GM18519 (cell line): Measurements from ENCODE around the gene ALDH3B2.
"Not testable (repeated sequence)": the region's sequence is repeated elsewhere in the genome, so short reads cannot be mapped to it uniquely, and the experiment has no call there.

Experiments used
- ATAC-seq: cut with Tn5 transposase; IDR thresholded peaks from one replicate; pipeline ENCODE4 v1.9.1; 2021; ENCODE audit warnings: mild to moderate bottlenecking, moderate library complexity; ENCODE audit not compliant: unreplicated experiment, low FRiP score

Gene ALDH3B2

DNA sequence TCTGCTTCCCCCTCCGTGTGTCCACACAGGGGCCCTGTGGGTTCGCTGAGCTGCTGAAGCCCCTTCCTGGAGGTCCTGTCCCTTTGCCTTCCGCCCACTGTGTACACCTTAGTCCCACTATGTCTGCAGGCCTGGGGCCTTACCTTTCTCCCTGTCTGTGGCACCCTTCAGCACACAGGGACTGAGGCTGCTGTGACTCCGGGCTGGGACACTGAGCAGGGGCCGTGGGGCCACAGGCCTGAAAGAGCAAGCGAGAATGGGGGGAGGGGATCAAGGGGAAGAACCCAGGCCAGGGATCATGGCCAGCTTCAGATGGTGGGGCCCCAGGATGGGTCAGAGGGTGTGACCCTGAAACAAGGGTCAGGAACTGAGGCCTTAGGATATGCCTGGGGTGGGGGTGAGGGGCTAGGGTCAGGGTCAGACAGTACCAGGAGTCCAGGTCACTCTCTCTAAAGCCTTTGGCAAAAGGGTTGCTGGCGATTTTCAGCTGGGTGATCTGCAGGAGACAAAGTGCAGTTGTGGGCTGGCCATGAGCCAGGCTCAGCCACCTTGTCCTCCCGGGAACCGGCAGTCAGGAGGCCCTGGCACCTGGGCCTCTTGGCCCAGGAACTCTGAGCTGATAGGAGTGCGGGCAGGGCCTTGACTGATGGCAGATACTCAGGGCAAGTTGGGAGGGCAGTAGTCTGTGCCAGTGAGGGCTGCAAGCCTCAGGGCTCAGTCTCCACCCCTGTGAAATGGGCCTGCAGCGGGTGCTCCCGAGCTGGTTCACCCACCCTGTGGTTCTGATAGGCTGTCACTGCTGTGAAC lies 42.0 kb downstream of the ALDH3B2 start:
- no peak for ATAC-seq

DNA sequence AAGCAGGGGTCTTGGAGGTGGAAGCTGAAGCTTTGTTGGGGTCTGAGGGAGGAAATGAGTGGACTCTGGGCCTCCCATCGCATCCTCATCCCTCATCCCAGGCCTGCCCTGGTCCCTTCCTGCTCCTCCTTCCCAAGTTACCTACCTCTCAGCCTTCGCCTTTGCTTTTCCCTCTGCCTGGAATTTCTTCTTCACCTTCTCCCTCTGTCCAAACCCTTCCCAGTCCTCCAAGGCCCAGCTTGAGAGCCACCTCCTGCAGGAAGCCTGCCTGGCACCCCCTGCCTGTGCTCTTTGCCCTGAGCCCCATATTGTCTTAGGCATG lies 42.6 kb downstream of the ALDH3B2 start:
- ATAC-seq = no peak

DNA sequence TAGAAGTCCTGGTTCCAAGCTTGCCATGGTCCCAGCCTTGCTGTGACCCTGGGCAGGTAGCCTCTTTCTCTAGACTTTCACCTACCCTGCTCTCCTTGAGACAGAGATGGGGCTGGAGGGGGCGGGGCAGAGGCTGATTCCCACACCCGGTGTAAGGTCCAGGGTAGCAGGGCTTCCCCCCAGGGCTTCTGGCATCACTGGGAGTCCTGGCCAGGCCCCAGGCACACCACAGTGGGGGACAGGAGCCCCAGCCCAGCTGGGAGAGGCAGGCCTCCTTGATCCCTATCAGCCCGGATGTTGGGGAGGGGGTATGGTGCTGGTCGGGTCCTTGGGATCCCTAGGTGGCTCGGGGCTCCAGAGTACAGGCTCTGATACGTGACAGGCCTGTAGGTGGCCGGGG lies 43.0 kb downstream of the ALDH3B2 start:
- ATAC-seq = no peak

DNA sequence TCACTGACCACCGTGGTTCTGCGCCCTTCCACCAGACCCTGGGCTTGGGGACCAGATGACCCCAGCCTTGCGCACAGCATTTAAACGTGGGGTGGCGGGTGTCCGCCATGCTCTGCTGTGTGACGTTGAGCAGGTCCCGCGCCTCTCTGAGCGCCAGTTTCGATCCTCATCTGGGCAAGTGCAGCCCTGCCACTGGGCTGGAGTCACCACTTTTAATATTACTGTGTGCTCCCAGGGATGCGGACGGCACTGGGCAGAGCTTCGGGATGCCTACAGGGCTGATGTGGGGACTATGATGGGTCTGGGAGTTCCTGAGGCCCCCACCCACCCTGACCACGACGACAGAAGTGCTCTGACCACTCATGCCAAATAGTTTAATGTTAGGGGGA lies 43.5 kb downstream of the ALDH3B2 start:
- ATAC-seq = no peak

DNA sequence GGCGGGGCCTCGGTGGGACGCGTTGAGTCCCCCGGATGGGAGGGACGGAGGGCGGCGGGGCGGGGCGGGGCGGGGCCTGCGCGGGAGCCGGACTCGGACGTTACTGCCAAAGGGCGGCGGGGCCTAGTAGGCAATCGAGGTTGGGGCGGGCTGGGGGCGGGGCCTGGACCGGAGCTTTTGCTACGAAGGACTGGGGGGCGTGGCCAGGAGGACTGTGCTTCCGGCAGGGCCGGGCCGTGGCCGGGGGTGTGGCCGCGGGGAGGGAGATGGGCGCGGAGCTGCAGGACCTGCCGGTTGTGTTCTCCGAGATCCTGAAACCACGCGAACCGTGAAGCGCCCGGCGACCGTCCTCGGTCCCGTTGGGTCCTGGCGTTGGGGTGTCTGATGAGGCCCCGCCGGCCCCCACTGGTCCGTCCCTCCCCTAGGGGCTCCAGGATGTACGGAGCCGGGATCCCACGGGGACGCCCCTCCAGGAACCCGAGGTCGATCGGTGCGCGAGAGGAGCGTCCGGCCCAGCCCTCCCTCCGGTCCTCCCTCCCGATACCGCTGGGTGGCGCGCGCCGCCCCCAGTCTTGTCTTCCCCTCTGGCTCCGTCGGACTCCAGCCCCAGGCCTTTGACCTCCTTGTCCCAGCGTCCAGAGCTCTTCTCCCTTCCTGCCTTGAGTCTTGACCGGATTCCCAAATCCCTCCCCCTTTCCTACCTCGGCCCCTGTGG lies 44.0 kb downstream of the ALDH3B2 start:
- peak; percentile 31 for ATAC-seq

DNA sequence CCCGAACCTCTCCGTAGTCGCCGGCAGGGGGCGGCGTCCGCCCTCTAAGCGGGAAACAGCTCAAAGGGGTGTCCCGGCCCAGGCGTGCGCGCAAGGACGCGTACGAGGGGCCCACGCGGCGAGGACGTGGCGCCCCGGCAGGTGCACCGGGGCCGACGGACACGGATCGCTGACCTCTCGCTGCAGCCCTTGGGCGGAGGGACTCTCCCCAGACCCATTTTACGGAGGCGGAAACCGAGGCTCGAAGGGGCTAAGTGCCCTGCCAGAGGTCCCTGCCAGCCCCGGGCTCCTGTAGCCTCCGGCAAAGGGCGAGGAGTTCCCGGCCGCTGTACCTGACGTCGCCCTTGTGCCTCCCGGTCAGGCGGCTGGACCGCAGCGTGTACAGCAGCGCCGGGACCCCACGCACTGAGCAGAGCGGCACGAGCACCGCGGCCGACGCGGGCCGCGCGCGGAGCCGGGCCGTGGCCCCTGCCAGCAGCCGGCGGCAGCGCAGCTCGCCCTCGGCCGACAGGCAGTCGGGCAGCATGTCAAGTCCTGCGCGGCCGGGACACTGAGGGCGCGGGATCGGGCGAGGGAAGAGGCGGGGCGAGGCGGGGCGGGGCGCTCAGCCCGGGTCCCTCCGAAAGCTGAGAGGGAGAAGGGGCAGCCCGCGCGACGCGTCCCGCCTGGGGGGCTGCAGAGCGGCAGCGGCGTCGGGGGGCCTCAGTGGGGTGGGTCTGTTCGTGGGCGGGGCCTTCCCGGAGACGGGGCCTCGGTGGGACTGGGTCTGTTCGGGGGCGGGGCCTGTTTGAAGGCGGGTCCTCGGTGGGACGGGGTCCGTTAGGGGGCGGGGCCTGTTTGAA lies 44.8 kb downstream of the ALDH3B2 start, which contains the start of gene NUDT8:
TSS of gene NUDT8 (minus strand) at position 552 of the 842 bp plus-strand sequence. CDS start at position 526, 26 bp downstream.
- peak; percentile 38 for ATAC-seq

DNA sequence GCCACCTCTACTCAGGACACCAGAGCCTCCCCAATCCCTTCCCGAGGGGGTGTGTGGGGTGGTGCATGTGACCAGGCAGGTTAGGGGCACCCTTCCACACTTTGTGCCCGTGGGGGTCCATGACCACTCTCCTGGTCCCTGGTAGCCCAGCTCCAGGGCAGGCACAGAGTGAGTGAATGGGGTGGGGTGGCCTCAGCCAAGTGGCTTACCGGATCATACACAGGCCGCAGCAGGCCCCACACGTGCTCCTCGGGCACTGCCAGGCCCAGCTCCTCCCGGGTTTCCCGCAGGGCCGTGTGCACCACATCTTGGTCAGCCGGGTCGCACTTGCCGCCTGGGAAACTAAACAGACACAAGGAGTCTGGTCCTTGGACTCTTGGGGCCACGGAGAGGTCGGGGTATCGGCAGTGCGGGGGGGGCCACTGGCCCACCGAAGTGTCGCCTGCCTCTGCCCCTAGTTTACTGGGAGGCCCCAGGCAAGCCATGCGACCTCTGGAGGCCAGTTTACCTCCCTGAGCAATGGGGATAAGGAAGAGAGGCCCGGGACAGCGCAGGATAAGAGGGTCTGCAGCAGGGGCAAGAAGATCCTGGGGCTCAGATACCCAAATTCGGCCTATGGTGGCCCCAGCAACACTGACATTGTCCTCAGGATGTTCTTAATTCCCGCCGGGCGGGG lies 45.6 kb downstream of the ALDH3B2 start:
- ATAC-seq = no peak

DNA sequence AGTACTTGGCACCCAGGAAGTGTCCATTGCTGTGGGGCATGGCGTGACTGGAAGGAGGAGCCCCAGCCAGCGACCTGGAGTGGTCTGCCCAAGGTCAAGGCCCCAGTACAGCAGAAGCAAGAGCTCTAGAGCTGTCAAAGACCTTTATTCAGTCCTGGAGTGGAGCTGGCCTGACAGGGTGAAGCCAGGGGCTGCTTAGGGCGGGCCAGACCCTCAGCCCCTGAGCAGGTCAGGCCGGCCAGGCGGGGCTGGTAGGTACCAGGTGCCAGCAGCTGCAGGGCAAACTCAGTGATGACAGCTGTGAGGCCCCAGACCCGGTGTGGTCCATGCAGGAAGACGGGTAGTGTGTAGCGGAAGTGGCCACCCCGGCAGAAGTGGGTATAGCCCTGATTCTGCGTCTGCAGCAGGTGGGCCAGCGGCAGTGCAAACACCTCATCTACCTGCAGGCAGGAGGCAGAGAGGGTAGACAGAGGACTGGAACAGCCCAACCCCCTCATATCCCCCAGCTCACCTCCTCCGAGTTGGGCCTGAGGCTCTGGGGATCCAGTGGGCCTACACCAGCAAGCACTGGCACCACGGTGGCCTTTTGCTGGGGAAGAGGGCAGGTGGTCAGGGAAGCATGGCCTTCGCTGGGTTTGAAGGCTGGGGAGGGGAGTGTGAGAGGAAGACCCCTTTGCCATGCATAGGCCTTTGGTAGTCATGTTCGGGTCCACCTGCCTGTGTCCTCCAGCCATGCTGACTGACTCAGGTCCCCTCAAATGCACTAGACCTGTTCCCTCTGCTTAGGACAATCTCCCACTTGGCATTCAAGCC lies 46.4 kb downstream of the ALDH3B2 start:
- ATAC-seq = no peak

DNA sequence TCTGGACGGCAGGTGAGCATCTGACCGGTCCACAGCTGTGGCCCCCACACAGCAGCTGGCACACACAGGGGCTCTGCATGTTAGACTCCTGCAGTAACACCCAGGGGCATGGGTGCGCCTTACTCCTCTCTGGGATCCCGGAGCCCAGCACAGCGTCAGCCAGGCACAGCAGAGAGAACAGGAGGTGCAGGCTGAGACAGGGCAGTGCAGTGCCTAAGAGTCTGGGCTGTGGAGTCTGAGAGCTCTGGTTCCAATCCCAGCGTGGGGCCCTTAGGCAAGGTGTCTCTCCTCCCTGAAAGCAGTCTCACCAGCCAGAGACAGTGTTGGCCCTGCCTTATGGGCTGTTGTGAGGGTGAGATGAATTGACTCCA lies 47.0 kb downstream of the ALDH3B2 start:
- no peak for ATAC-seq

DNA sequence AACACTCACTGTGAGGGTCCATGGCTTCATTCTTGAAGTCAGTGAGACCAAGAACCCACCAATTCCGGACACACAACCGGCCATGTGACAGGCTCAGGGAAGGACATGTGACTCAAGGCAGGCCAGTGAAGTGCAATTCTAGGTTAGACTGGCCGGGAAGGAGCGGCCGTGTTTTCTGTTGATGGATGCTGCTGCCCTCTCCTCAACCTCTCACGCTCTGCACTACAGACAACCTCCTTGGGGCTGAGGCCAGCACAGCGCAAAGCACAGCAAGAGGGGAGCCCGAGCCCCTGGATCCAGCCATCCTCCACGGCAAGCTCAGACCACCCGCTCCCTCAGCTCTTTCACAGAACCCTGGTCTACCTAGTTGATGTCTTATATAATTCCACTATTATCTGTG lies 47.5 kb downstream of the ALDH3B2 start:
- ATAC-seq = no peak

DNA sequence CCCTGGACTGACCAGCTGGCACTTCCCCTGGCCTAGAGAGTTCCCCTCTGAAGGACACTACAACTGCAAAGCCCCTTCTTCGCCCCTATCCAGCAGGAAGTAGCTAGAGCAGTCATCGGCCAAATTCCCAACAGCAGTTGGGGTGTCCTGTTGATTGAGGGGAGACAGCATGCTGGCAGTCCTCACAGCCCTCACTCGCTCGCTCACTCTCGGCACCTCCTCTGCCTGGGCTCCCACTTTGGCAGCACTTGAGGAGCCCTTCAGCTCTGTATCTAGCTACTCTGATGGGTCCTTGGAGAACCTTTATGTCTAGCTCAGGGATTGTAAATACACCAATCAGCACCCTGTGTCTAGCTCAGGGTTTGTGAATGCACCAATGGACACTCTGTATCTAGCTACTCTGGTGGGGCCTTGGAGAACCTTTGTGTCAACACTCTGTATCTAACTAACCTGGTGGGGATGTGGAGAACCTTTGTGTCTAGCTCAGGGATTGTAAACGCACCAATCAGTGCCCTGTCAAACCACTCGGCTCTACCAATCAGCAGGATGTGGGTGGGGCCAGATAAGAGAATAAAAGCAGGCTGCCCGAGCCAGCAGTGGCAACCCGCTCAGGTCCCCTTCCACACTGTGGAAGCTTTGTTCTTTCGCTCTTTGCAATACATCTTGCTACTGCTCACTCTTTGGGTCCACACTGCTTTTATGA lies 48.1 kb downstream of the ALDH3B2 start:
- ATAC-seq = not testable (repeated sequence)

DNA sequence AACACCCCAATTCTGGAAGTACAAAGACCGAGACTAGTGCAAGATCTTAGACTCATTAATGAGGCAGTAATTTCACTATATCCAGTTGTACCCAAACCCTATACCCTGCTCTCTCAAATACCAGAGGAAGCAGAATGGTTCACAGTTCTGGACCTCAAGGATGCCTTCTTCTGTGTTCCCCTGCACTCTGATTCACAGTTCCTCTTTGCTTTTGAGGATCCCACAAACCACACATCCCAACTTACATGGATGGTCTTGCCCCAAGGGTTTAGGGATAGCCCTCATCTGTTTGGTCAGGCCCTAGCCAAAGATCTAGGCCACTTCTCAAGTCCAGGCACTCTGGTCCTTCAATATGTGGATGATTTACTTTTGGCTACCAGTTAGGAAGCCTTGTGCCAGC lies 50.6 kb downstream of the ALDH3B2 start:
- ATAC-seq = not testable (repeated sequence)

DNA sequence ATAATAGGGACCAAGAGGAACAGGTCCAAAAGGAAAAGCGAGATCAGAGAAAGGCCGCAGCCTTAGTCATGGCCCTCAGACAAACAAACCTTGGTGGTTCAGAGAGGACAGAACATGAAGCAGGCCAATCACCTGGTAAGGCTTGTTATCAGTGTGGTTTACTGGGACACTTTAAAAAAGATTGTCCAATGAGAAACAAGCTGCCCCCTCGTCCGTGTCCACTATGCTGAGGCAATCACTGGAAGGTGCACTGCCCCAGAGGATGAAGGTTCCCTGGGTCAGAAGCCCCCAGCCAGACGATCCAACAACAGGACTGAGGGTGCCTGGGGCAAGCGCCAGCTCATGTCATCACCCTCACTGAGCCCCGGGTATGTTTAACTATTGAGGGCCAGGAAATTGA lies 51.5 kb downstream of the ALDH3B2 start:
- ATAC-seq = not testable (repeated sequence)

DNA sequence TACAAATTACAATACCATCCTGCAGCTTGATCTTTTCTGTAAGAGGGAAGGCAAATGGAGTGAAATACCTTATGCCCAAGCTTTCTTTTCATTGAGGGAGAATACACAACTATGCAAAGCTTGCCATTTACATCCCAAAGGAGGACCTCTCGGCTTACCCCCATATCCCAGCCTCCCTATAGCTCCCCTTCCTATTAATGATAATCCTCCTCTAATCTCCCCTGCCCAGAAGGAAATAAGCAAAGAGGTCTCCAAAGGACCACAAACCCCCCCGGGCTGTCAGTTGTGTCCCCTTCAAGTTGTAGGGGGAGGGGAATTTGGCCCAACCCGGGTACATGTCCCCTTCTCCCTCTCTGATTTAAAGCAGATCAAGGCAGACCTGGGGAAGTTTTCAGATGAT lies 52.5 kb downstream of the ALDH3B2 start:
- ATAC-seq = not testable (repeated sequence)

DNA sequence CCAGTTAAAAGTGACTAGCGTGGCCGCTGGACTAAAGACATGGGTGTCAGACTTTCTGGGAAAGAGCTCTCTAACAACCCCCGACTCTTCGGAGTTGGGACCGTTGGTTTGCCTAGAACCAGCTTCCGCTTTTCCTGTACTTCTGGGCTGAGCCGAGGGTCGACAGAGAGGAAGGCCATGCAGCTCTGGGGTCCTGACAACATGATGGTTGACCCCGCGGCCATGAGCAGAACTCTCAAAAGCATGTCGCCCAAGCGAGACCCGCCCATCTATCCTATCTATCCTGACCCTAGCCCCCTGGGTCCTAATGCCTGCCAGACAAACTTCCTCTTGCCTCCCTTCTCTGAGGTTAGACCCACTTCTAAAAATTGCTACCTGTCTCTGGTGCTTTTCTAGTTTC lies 53.8 kb downstream of the ALDH3B2 start:
- ATAC-seq = not testable (repeated sequence)

DNA sequence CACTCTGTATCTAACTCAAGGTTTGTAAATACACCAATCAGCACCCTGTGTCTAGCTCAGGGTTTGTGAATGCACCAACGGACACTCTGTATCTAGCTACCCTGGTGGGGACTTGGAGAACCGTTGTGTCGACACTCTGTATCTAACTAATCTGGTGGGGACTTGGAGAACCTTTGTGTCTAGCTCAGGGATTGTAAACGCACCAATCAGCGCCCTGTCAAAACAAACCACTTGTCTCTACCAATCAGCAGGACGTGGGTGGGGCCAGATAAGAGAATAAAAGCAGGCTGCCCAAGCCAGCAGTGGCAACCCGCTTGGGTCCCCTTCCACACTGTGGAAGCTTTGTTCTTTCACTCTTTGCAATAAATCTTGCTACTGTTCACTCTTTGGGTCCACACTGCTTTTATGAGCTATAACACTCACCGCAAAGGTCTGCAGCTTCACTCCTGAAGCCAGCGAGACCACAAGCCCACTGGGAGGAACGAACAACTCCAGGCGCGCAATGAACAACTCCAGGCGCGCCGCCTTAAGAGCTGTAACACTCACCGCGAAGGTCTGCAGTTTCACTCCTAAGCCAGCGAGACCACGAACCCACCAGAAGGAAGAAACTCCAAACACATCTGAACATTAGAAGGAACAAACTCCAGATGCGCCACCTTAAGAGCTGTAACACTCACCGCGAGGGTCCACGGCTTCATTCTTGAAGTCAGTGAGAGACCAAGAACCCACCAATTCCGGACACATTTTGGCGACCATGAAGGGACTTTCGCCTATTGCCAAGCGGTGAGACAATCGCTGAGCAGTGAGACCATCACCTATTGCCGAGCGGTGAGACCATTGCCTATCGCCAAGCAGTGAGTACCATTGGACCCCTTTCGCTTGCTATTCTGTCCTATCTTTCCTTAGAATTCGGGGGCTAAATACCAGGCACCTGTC lies 54.5 kb downstream of the ALDH3B2 start:
- not testable (repeated sequence) for ATAC-seq

DNA sequence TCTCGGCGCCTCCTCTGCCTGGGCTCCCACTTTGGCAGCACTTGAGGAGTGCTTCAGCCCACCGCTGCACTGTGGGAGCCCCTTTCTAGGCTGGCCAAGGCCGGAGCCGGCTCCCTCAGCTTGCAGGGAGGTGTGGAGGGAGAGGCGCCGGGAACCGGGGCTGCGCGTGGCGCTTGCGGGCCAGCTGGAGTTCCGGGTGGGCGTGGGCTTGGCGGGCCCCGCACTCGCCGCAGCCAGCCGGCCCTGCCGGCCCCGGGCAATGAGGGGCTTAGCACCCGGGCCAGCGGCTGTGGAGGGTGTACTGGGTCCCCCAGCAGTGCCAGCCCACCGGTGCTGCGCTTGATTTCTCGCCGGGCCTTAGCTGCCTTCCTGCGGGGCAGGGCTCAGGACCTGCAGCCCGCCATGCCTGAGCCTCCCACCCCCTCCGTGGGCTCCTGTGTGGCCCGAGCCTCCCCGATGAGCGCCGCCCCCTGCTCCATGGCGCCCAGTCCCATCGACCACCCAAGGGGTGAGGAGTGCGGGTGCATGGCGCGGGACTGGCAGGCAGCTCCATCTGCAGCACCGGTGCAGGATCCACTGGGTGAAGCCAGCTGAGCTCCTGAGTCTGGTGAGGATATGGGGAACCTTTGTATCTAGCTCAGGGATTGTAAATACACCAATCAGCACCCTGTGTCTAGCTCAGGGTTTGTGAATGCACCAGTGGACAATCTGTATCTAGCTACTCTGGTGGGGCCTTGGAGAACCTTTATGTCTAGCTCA lies 55.3 kb downstream of the ALDH3B2 start:
- ATAC-seq = not testable (repeated sequence)
